Glutamatergic neuron (in vitro differentiated cells): ENCODE data around the gene PPP1R7. TPM values are rescaled to one million over a fixed set of nuclear protein-coding genes. Genes with fewer than 3 reads are reported as not detected.

Experiments used
- DNase-seq: peaks from one replicate; pipeline ENCODE4 v3.0.0; 2022
- H3K27ac Mint-ChIP-seq: one replicate; pipeline ENCODE4 v1.8.0; 2020; ENCODE audit warnings: mild to moderate bottlenecking, mixed read lengths, inconsistent platforms; ENCODE audit not compliant: unreplicated experiment
- H3K27me3 Mint-ChIP-seq: one replicate; pipeline ENCODE4 v1.8.0; 2020; ENCODE audit warnings: mild to moderate bottlenecking, moderate library complexity, mixed read lengths, inconsistent platforms; ENCODE audit not compliant: unreplicated experiment
- H3K36me3 Mint-ChIP-seq: one replicate; pipeline ENCODE4 v1.8.0; 2020; ENCODE audit warnings: mild to moderate bottlenecking, mixed read lengths, inconsistent platforms; ENCODE audit not compliant: unreplicated experiment
- H3K4me1 Mint-ChIP-seq: one replicate; pipeline ENCODE4 v1.8.0; 2020; ENCODE audit warnings: mild to moderate bottlenecking, low read depth, mixed read lengths, inconsistent platforms; ENCODE audit not compliant: unreplicated experiment
- H3K4me3 Mint-ChIP-seq: one replicate; pipeline ENCODE4 v1.8.0; 2020; ENCODE audit warnings: mild to moderate bottlenecking, mixed read lengths, inconsistent platforms; ENCODE audit not compliant: unreplicated experiment
- H3K9me3 Mint-ChIP-seq: one replicate; pipeline ENCODE4 v1.8.0; 2020; ENCODE audit warnings: mild to moderate bottlenecking, moderate library complexity, mixed read lengths, inconsistent platforms; ENCODE audit not compliant: unreplicated experiment
- CTCF ChIP-seq: fragments of 200-600 bp; sonication (generic); IDR thresholded peaks from one replicate; pipeline ENCODE4 v1.5.0; 2021; ENCODE audit not compliant: partially characterized antibody, unreplicated experiment
- total RNA-seq: library from RNA; stranded (reverse); fragmentation: NEBNext Ultra II Directional; extraction: Animal tissue kit (Norgen Biotek cat#: 25700); gene quantifications from one replicate; pipeline ENCODE4 v1.2.1, GENCODE V29; 2021; ENCODE audit not compliant: unreplicated experiment

PPP1R7 gene
- total RNA-seq, 1 donor from 2014 or later, result 53.9 TPM

- H3K4me1 Mint-ChIP-seq, result no peaks in the 10 kb centered on the region
These were observed 32.4 kb downstream of the PPP1R7 start for GRCh38 chr2:241182531-241183133.

DNA sequence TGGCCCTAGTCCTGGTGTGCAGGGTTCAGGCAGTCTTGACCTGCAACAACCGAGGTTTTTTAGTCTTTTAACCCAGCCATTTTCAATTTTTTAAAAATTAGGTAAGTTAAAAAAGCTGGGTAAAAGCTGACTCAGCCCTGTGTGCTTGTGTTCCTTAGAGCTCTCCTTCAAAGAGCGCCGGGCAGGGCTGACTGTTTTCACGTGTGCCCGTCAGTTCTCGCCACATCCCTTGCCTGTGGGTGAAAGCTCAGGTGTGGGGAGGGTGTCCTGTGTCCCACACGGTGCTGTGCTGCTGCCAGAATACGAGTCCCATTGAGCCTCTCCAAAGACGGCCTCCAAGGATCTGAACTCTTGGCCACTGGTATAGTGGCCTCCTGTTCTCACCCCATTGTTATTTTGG is 33.0 kb downstream of the PPP1R7 start:
- no peaks in the 10 kb centered on the region for H3K27me3 Mint-ChIP-seq
- peaks cover 5% of the 10 kb centered on the region for H3K9me3 Mint-ChIP-seq
- no peak for TF ChIP-seq CTCF
- H3K36me3 Mint-ChIP-seq, result no peaks in the 10 kb centered on the region
- no peak overlapping the region for H3K4me3 Mint-ChIP-seq
- no peaks in the 10 kb centered on the region for H3K4me1 Mint-ChIP-seq
- no peak for DNase-seq
- H3K27ac Mint-ChIP-seq, result no peak overlapping the region

More at GRCh38 chr2:241182531-241183133, 32.4 kb downstream of the PPP1R7 start:
- Mint-ChIP-seq H3K36me3 (no peaks in the 10 kb centered on the region), H3K9me3 (peaks cover 5% of the 10 kb centered on the region), H3K27ac (no peak overlapping the region), H3K4me3 (no peak overlapping the region), H3K27me3 (no peaks in the 10 kb centered on the region)
- no peak for TF ChIP-seq CTCF
- no peak for DNase-seq

- Mint-ChIP-seq H3K27me3 (no peaks in the 10 kb centered on the region), H3K4me3 (no peak overlapping the region), H3K4me1 (no peaks in the 10 kb centered on the region), H3K9me3 (peaks cover 5% of the 10 kb centered on the region), H3K27ac (no peak overlapping the region), H3K36me3 (no peaks in the 10 kb centered on the region)
- DNase-seq, result no peak
- TF ChIP-seq CTCF, result no peak
These were observed 34.6 kb downstream of the PPP1R7 start for GRCh38 chr2:241184901-241185300.

DNA sequence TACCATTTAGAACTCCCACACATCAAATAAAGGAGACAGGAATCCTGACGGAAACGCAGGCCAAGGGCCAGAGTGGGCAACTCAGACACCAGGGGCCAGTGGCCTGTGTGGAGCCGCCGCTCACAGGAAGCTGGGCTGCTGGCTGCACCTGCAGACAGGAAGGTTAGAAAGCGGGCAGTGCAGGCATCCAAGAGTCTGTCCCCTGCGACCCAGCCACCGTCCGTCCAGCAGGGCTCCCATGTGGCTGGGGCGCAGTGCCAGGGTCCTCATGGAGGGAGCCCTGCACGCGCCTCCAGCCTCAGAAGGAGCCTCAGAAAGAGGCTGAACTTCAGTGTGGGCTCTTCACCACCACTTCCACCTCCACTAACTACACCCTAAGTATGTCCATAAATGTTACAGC is 35.7 kb downstream of the PPP1R7 start:
- no peak overlapping the region for H3K27ac Mint-ChIP-seq
- peaks cover 5% of the 10 kb centered on the region for H3K9me3 Mint-ChIP-seq
- no peak for TF ChIP-seq CTCF
- no peaks in the 10 kb centered on the region for H3K4me1 Mint-ChIP-seq
- no peaks in the 10 kb centered on the region for H3K27me3 Mint-ChIP-seq
- DNase-seq, result no peak
- H3K4me3 Mint-ChIP-seq, result no peak overlapping the region
- no peaks in the 10 kb centered on the region for H3K36me3 Mint-ChIP-seq

GRCh38 chr2:241187101-241187917 is 37.0 kb downstream of the PPP1R7 start:
- TF ChIP-seq CTCF, result no peak
- H3K27ac Mint-ChIP-seq, result no peak overlapping the region
- no peaks in the 10 kb centered on the region for H3K27me3 Mint-ChIP-seq
- peaks cover 3% of the 10 kb centered on the region for H3K9me3 Mint-ChIP-seq
- no peaks in the 10 kb centered on the region for H3K36me3 Mint-ChIP-seq
- no peaks in the 10 kb centered on the region for H3K4me1 Mint-ChIP-seq
- DNase-seq, result no peak
- no peak overlapping the region for H3K4me3 Mint-ChIP-seq
